NCI-H128 (cell line): ENCODE measurements around the gene PCSK1N.
"Not testable (repeated sequence)": the region's sequence is repeated elsewhere in the genome, so short reads cannot be mapped to it uniquely, and the experiment has no call there.

ENCODE experiments used
- DNase-seq: peaks from one replicate; lab custom pipeline; 2025; ENCODE audit not compliant: unreplicated experiment; lab: John Stamatoyannopoulos, UW

The PCSK1N gene

DNA sequence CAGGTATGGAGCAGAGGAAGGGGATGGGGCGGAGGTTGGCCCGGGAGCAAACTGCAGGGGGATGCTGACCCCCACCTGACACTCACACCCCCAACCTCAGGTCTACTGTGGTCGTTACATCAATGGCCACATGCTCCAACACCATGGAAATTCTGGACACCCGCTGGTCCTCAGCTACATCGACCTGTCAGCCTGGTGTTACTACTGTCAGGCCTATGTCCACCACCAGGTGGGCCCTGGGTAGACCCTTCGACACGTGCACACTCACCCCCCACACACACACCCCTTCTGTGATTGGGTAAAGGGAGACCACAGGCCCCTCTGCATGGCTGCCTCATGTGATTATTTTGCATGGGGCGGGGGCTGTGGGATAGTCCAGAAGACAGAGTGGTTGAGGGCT is 11.3 kb downstream of the PCSK1N start:
- no peak for DNase-seq

DNA sequence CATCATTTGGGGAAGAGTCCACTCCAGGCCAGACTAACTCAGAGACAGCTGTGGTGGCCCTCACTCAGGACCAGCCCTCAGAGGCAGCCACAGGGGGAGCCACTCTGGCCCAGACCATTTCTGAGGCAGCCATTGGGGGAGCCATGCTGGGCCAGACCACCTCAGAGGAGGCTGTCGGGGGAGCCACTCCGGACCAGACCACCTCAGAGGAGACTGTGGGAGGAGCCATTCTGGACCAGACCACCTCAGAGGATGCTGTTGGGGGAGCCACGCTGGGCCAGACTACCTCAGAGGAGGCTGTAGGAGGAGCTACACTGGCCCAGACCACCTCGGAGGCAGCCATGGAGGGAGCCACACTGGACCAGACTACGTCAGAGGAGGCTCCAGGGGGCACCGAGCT is 12.4 kb downstream of the PCSK1N start:
- DNase-seq: no peak

DNA sequence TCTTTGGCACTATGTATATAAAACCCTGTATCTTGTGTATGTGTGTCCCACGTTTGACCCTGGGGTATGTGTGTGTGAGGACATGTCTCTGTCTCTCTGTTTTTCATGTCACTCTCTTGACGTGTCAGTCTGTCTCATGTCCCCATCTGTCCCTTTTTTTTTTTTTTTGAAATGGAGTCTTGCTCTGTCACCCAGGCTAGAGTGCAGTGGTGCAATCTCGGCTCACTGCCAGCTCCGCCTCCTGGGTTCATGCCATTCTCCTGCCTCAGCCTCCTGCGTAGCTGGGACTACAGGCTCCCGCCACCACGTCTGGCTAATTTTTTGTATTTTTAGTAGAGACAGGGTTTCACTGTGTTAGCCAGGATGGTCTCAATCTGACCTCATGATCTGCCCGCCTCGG is 16.0 kb downstream of the PCSK1N start:
- DNase-seq: not testable (repeated sequence)

DNA sequence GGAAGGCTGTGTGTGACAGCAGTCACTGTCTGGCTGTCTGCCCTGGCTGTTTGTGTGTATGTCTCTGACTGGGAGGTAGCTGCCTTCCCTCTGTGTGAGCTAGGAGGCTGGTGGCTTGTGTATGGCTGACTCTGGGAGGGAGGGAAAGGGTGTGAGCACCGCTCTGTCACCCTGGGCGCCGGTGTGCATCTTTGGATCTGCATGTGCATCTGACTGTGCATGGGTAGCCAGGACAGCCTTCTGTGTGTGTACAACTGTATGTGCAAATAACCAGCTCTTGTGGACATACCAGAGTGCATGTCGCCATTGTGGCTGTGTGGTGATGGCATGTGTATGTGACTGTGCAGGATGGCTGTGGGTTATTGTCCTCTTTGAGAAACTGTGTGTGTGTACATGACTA is 16.5 kb downstream of the PCSK1N start:
- no peak for DNase-seq

DNA sequence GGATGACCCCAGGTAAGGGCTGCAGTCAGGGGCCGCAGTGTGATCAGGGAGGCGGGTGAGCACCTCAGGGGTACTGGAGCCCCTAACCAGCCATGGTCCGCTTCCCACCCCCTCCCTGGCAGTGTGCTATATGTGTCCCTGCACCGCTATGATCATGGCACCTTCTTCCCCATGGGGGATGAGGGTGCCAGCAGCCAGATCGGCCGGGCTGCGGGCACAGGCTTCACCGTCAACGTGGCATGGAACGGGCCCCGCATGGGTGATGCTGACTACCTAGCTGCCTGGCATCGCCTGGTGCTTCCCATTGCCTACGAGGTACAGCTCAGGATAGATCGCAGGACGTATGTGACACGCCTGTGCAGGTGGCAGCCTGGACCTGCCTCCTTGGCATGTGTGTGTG is 17.3 kb downstream of the PCSK1N start:
- no peak for DNase-seq

DNA sequence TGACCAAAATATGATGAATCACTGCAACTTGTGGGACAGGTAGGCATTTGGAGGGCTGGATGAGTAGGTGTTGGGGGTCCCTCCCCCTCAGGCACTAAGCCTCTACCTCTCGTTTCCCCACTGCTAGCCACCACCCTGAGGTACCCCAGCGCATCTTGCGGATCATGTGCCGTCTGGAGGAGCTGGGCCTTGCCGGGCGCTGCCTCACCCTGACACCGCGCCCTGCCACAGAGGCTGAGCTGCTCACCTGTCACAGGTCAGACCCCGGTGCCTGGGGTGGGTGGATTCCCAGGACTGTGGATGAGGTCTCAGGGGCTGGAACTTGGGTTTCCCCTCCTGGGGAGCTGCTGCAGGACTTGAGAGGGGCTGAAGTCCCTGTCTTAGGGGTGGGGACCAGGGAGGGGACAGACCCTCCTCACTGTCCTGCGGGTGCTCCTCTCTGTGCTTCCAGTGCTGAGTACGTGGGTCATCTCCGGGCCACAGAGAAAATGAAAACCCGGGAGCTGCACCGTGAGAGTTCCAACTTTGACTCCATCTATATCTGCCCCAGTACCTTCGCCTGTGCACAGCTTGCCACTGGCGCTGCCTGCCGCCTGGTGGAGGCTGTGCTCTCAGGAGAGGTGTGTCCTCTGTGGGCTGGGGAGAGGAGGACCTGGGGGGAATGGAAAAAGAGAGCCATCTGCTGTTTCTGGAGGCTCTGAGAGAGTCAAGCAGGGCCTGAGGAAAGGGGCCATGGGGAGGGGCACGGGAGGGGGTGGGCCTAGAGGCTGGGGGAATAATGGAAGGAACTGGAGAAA is 19.2 kb downstream of the PCSK1N start:
- no peak for DNase-seq

DNA sequence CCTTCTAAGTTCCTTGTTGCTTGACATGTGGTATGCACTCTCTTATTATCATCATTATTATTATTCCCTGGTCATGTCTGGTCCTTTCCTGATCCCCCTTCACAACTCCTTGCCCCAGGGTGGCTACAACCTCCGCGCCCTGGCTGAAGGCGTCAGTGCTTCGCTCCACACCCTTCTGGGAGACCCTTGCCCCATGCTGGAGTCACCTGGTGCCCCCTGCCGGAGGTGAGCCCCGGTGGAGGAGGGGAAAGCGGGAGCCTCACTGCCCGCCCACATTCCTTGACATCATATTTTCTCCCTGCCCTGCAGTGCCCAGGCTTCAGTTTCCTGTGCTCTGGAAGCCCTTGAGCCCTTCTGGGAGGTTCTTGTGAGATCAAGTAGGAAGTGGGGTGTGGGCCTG is 20.1 kb downstream of the PCSK1N start:
- DNase-seq: no peak

DNA sequence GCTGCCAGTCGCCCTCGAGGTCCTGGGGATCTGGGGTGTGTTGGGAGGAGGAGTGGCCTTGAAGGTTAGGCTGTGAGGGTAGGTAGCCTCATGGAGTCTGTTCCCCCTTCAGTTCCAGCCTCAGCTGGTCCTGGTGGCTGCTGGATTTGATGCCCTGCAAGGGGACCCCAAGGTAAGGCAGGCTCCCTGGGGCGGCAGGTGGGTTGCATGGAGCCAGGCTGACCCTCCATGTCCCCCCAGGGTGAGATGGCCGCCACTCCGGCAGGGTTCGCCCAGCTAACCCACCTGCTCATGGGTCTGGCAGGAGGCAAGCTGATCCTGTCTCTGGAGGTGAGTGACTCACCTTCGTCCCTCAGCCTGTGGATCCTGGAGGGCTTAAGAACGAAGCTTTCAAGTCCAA is 20.7 kb downstream of the PCSK1N start:
- DNase-seq: no peak

DNA sequence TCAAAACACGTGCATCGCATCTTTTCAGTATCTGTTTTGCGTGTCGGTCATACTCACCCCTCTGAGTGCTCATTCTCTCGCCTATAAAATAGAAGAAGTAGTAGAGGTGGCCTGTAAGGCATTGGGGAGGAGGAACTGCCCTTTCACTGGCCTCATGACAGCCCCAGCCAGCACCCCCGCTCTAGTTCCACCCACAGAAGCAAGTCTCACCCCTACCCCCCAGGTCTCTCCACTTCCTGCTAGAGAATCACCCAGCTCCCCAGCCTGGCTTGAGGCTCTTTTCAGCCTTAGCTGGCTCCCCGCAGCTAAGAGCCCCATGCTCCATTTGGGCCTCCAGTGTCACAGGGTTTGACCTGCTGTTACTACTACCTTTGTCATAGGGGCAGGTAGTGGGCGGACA is 21.8 kb downstream of the PCSK1N start:
- no peak for DNase-seq

DNA sequence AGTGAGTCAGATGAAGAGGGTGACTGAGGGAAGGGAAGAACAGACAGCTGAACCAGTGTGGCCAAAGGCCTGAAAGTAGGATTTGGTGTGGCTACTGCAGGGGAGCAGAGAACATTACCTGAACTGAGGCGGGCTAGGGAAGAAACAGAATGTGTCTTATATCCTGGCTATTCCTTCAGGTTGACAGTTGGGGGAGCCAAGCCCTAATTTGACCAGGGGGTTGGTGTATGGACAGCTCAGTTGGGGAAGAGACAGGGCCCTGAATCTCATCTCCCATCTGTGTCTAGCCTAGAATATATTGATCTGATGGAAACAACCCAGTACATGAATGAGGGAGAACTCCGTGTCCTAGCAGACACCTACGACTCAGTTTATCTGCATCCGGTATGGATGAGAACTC is 29.3 kb downstream of the PCSK1N start:
- no peak for DNase-seq

DNA sequence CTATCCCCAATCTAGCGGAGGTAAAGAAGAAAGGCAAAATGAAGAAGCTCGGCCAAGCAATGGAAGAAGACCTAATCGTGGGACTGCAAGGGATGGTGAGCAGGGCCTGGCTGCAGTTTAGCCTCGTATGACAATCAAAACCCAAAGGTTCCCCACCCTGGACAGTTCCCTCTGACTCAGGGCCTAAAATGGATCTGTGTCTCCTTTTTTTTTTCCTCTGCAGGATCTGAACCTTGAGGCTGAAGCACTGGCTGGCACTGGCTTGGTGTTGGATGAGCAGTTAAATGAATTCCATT is 32.6 kb downstream of the PCSK1N start:
- no peak for DNase-seq

DNA sequence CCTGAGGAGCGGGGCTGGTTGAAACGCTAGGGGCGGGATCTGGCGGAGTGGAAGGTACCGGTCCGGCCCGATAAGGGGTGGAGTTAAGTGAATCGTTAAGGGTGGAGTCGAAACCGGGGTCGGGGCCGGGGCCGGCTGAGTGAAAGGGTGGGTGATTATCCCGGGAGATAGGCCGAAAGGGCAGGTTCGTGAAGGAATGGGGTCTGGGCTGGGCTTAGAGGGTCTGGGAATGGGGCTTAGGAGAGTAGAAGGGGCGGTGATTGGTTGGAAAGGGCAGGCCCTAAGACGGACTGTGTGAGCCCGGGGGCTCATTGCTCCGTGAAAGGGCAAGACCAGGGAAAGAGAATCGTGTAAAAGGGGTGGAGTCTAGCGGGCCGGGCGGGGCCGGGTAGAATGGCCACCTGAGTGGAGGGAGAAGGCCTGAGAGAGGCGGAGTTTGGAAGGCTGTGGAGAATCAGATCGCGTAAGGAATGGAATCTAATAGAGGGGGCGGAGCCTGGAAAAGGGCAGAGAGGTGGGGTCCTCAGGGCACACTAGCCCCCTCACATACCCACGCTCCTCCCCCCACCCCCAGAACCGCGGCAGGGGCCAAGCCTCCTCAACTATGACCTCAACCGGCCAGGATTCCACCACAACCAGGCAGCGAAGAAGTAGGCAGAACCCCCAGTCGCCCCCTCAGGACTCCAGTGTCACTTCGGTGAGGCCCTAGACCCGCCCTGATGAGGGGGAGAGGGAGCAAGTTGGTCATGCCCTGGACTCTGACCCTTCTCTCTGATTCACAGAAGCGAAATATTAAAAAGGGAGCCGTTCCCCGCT is 33.1 kb downstream of the PCSK1N start:
- peak; percentile 56 for DNase-seq

DNA sequence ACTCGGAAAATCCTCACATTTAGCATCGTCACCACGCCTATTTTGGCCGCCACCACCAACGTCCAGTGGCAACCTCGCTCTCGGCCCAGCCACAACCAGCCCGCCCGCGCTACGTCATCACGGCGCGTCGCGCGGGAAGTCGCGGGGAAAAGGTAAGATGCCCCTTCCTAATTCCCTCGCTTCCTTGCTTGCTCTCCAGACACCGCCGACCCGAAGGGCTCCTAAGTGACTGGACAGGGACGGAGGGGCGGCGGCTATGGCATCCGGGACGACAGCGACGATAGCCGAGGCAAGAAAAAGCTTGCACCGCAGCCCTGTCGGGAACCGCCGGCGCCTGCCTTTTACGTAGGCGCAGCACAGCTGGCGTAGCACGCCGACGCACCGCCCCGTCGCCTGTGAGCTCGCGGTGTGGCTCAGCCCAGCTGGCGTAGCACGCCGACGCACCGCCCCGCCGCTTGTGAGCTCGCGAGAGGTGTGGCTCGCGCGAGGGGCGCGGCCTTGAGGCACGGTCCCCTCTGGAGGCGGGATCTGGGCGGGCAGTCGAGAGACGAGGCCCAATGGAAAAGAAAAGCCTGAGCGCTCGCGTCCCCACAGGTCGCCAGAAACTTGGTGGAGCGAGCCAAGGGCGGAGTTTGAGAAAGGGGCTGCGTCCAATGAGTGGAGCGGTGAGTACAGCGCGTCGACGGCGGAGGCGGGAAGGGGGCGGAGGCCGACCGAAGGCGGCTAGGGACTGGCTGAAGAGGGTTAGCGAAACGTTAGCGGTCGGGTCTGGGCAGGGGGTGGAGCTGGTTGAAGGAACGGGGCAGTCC is 33.9 kb downstream of the PCSK1N start, which contains the start of gene HDAC6:
Gene HDAC6, plus strand, starts transcription at position 788 of the 809 bp plus-strand sequence. CDS start 626 bp downstream, outside the sequence.
- peak; percentile 97 for DNase-seq

DNA sequence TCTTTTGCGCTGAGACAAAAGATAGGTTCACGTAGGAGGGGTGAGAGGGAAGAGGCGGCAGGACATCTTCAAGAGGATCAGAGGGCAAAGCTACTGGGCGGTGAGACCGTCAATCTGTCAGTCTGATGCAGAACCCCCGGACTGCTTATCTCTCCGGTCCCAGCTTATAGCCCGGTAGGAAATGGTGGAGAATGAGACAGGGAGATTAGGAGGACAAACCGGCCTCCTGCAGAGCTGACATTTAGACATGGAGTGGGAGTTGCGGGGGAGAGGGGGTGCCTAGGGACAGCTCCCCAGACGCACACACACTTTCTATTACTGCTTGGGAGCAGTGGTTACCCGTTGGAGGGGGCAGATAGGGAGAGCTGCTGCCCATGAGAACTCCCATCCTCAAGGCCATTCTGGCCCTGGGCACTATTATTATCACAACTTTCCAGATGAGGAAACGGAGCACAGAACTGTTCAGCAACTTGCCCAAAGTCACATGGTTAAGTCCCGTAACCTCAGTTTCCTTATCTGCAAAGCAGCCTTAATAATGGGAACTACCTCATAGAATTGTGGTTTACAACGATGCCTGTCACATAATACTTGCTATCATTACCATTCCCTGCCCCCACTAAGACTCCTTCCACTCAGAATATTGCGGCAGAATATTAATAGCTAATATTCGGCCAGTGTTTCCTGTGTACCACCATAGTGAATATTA is 34.7 kb downstream of the PCSK1N start:
- peak; percentile 39 for DNase-seq

DNA sequence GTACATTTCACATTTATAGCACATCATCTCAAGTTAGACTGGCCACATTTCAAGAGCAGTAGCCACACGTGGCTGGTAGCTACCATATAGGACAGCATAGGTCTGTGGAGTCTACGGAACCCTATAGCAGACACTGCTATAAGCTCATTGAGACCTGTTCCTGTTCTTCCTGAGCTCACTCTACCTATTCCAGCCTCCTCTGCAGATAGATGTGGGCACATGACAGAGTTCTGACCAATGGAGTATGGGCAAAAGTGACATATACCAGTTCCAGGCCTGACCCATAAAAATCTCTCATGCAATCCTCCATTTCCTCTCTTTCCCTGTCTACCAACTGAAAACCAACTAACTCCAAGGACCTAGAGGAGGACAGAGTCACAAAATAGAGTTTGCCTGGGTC is 37.1 kb downstream of the PCSK1N start:
- no peak for DNase-seq

DNA sequence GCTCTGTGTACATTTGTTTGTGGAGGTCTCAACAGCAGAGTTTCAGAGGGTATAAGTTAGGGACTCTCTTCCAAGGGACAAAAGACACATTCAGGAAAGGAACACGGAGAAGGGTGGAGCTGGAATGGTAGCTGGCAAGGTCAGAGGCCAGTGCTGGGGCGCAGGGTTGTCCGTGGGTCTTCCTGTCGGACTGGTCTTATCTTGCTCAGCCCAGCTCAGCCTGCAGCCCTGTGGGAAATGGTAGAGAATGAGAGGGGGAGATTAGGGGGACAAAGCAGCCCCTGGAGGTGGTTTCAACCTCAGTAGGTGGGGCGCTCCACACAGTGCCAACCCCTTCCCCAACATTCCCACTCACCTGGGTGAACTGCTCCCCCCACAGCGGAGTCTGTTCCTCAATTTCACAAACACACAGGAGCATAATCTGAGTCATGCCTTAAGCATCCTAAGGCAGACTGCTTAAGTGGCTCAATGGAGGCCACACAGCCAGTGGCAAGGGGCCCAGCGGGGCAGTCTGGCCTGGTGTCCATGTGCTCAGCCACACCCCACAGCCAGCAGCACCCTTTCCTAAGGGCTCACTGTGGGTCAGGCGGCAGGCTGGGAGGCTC is 40.4 kb downstream of the PCSK1N start:
- DNase-seq: no peak

DNA sequence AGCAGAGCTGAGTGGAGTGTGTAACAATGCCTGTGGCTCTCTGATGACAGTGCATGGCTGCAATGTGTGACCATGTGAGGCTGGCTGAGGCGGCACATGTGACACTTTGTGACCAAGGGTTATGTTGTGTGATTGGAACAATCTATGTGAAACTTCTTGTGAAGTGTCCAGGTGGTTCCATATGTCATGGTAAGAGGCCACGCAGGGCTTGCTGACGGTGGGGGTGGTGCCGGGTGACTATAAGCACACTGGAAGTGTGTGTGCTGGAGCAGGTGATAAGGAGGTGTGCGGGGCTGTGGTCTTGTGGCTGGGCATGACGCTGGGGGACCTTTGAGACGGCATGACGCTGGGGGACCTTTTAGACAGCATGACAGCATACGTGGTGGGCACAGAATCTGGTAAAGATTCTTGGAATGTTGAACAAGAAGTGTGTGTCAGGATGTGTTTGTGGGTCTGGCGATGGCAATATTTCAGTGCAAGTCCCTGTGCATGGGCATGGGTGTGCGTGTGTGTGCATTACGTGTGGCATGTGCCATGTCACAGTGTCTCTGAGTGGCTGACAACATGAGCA is 41.0 kb downstream of the PCSK1N start:
- DNase-seq: no peak

DNA sequence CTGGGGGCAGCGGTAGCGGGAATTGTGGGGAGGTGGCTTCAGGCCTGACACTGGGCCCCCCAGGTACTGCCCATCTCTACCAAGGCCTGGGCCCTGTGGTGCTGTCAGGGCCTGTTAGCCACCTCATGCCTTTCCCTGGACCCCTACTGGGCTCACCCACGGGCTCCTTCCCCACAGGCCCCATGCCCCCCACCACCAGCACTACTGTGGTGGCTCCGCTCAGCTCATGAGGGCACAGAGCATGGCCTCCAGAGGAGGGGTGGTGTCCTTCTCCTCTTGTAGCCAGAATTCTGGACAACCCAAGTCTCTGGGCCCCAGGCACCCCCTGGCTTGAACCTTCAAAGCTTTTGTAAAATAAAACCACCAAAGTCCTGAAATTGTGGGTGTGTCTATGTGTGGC is 41.5 kb downstream of the PCSK1N start:
- no peak for DNase-seq

DNA sequence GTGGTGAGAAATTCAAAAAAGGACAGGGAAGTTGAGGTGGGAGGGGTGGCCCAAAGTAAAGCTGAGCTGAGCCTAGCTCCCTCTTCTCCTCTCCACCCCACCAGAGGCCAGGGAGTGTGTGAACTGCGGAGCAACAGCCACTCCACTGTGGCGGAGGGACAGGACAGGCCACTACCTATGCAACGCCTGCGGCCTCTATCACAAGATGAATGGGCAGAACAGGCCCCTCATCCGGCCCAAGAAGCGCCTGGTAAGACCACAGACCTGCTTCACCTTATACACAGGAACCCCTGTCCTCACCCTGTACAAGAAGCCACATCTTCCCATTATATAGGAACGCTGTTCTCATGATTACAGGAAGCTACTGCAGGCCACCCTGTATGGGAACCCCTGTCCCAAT is 43.2 kb downstream of the PCSK1N start:
- DNase-seq: no peak

DNA sequence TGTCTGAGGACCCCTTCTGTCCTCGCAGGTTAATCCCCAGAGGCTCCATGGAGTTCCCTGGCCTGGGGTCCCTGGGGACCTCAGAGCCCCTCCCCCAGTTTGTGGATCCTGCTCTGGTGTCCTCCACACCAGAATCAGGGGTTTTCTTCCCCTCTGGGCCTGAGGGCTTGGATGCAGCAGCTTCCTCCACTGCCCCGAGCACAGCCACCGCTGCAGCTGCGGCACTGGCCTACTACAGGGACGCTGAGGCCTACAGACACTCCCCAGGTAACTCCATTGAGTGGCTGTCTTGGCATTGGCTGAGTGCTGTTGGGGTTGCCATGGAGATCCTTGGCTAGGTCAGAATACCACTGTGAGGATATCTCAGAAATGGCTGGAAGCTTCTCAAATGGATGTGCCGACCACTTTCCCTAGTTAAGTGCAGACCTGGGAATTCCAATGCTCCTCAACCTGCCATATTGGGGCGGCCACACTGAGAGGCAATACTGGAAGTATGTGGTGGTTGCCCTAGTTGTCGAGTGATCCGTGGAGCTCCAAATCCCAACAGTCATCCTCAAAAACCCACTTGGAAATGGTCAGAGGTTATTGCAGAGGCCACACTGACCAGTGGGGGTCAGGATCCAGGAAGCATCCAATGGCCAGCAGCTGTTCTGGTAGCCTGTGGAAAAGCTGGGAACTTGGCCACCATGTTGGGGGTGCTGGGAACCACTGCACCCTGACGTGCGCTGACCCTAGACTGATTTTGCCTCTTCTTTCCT is 44.2 kb downstream of the PCSK1N start:
- DNase-seq: no peak
